SW 1271 (cell line): ENCODE data around the gene ATP5PO.
"Not testable (repeated sequence)": the region's sequence is repeated elsewhere in the genome, so short reads cannot be mapped to it uniquely, and the experiment has no call there.

Experiments
- DNase-seq, 2 experiments: peaks; one replicate each; lab custom pipeline; 2025; lab: John Stamatoyannopoulos, UW

The ATP5PO gene

DNA sequence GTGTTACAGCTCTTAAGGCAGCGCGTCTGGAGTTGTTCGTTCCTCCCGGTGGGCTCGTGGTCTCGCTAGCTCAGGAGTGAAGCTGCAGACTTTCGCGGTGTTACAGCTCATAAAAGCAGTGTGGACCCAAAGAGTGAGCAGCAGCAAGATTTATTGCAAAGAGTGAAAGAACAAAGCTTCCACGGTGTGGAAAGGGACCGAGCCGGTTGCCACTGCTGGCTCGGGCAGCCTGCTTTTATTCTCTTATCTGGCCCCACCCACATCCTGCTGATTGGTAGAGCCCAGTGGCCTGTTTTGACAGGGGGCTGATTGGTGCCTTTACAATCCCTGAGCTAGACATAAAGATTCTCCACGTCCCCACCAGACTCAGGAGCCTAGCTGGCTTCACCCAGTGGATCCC lies 47.7 kb downstream of the ATP5PO start:
- DNase-seq: not testable (repeated sequence)

DNA sequence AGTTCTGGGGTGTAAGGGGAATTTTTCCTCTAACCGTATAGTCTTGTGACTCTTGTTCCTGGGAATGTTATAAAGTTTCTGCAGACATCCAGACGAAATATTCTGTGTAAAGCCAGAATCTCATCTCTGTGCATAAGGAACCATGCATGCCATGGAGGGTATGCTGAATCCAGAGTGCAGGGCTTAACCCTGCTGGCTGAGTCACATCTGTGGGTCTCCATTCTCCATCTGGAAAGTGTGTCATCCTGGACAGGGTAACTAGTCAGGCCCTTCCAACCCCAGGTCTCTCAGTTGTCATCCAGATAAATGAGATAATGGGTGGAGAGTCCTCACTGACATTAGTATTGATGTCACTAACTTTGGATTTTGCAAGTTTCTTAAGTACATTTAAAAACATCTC lies 48.8 kb downstream of the ATP5PO start:
- no peak for DNase-seq

- DNase-seq: no peak
Observed at GRCh38 chr21:33865996-33866575, 49.5 kb downstream of the ATP5PO start.

DNA sequence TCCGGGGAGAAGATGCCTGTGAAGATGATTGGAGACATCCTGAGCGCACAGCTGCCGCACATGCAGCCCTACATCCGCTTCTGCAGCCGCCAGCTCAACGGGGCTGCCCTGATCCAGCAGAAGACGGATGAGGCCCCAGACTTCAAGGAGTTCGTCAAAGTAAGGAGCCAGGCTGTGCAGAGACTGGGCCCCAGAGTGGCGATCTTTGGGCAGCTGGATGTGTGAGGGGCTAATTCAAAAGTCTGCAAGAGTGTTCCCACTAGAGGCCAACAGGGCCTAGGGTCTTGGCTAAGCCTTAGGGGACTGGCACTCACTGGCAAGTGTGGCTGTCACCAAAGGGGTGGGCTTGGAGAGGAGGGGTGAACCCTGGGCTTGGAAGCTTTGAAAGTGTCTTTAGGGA lies 50.4 kb downstream of the ATP5PO start:
- no peak for DNase-seq

DNA sequence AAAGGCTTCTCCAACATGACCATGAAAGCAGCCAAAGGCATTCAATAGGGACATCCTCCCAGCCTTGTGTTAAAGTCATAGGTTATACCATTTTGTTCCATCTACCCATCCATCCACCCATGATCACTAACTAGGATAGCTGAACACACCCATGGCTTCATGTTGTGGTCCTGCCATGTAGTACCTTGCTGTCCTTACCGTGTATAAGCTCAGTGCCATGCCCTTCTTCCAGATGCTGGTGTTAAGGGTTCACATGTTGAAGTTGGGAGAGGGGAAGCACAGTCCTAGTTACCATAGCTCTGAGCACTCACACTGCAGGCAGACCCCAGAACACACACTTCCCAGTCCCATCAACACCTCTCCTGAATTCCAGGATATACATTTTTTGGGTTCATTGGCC lies 51.5 kb downstream of the ATP5PO start:
- no peak for DNase-seq

GRCh38 chr21:33863191-33863590 lies 52.4 kb downstream of the ATP5PO start:
- DNase-seq: not testable (repeated sequence)

- DNase-seq: no peak
Observed at GRCh38 chr21:33861125-33861524, 54.5 kb downstream of the ATP5PO start.

- DNase-seq: no peak
Observed at GRCh38 chr21:33860332-33860879, 55.2 kb downstream of the ATP5PO start.

GRCh38 chr21:33859373-33860102 lies 56.1 kb downstream of the ATP5PO start:
- no peak for DNase-seq

- DNase-seq: no peak
Observed at GRCh38 chr21:33858667-33859372, 56.8 kb downstream of the ATP5PO start.

GRCh38 chr21:33857846-33858666 lies 57.5 kb downstream of the ATP5PO start:
- no peak for DNase-seq

- no peak for DNase-seq
Observed at GRCh38 chr21:33856893-33857527, 58.6 kb downstream of the ATP5PO start.

GRCh38 chr21:33855190-33855589 lies 60.4 kb downstream of the ATP5PO start:
- no peak for DNase-seq

GRCh38 chr21:33854604-33855003 lies 61.0 kb downstream of the ATP5PO start:
- DNase-seq: no peak
